ENCODE data around the gene MAMDC4.

DNA sequence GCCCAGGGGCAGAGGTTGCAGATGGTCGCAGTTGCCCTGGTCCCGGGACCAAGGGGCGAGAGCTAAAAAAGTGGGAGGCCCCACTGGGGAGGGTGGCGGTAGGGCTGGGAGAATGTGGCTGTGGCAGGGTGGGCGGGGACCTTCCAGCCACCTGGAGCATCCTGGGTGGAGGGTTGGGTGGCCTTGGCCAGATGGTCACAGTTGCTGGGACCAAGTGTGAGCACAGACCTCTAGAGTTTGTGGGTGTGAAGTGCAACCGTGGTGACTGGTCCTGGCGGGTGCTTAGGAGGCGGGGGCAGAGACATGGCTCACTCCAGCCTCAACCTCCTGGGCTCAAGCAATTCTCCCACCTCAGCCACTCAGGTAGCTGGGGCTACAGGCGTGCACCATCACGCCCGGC lies 28.5 kb downstream of the MAMDC4 start:
- TF ChIP-seq CTCF (IDR thresholded peaks at IDR 0.05) (no peak), ZFX (IDR thresholded peaks at IDR 0.05; ENCODE audit: borderline replicate concordance) (no peak)

All from 22Rv1 (cell line).